Measurements from ENCODE around the gene PAOX. TPM values are rescaled to one million over a fixed set of nuclear protein-coding genes. Genes with fewer than 3 reads are reported as not detected.
"Not testable (repeated sequence)": the region's sequence is repeated elsewhere in the genome, so short reads cannot be mapped to it uniquely, and the experiment has no call there.

Gene PAOX
- total and polyA plus RNA-seq, 12 donors: 1.5 to 4.4 (median 3.0) TPM

- Histone ChIP-seq H3K27me3 (no peaks in the 10 kb centered on the region), H3K36me3 (peaks cover 0 to 33% (median 0%) of the 10 kb centered on the region in 9 donors), H3K4me3 (no peak overlapping the region), H3K4me1 (peaks cover 0 to 21% (median 7%) of the 10 kb centered on the region in 9 donors), H3K9me3 (no peaks in the 10 kb centered on the region), H3K27ac (no peak overlapping the region)
- intact Hi-C loops (cut with DNase I): no loop called here
- TF ChIP-seq CTCF (IDR thresholded peaks at IDR 0.05): no peak
- 92 to 93% methylated on average over 13 of the region's 13 CpGs for WGBS, 2 donors
- ATAC-seq (no peak), DNase-seq (no peak)
Measured at GRCh38 chr10:133384071-133384470, 5.0 kb downstream of the PAOX start.

GRCh38 chr10:133385214-133385613, 6.2 kb downstream of the PAOX start:
- Histone ChIP-seq H3K4me1 (peaks cover 0 to 26% (median 1%) of the 10 kb centered on the region in 9 donors), H3K9me3 (no peaks in the 10 kb centered on the region), H3K4me3 (no peak overlapping the region), H3K27ac (no peak overlapping the region), H3K27me3 (no peaks in the 10 kb centered on the region), H3K36me3 (peaks cover 0 to 33% (median 0%) of the 10 kb centered on the region in 9 donors)
- TF ChIP-seq CTCF (IDR thresholded peaks at IDR 0.05): no peak
- ATAC-seq (no peak), DNase-seq (no peak)
- 95 to 97% methylated on average over 2 of the region's 2 CpGs for WGBS, 2 donors
- intact Hi-C loops (cut with DNase I): no loop called here

GRCh38 chr10:133386951-133387350, 7.9 kb downstream of the PAOX start:
- H3K4me1 ChIP-seq: peaks cover 0 to 28% (median 0%) of the 10 kb centered on the region in 9 donors
- DNase-seq; H3K4me3 ChIP-seq; H3K27me3 ChIP-seq; H3K9me3 ChIP-seq; ATAC-seq; H3K27ac ChIP-seq; intact Hi-C loops (cut with DNase I): not testable (repeated sequence)
- WGBS, 2 donors: 97 to 98% methylated on average over 4 of the region's 4 CpGs
- peaks cover 0 to 24% (median 0%) of the 10 kb centered on the region in 9 donors for H3K36me3 ChIP-seq

GRCh38 chr10:133388236-133388972, 9.3 kb downstream of the PAOX start:
- DNase-seq (no peak), ATAC-seq (no peak)
- Histone ChIP-seq H3K27ac (peak overlapping the region in 2 of 10 donors; percentile 78 to 86), H3K36me3 (peaks cover 0 to 17% (median 0%) of the 10 kb centered on the region in 9 donors), H3K9me3 (no peaks in the 10 kb centered on the region), H3K4me1 (peaks cover 0 to 30% (median under 1%) of the 10 kb centered on the region in 9 donors), H3K27me3 (no peaks in the 10 kb centered on the region), H3K4me3 (peak overlapping the region in 1 of 10 donors; percentile 38)
- TF ChIP-seq CTCF (IDR thresholded peaks at IDR 0.05): no peak
- WGBS, 2 donors: 89 to 91% methylated on average over 17 of the region's 17 CpGs
- intact Hi-C loops (cut with DNase I): no loop called here

All from heart right ventricle (tissue), 16 donors.